Retinal pigment epithelial cell (primary cell): ENCODE data around the gene RBM22.
A peak's percentile ranks its signal among the peaks of the same experiment; 100 is the strongest.

Source experiments
- DNase-seq: peaks from one replicate; pipeline ENCODE4 v3.0.0-alpha.2; 2010; ENCODE audit warnings: low read depth
- H3K4me3 ChIP-seq: 2 replicates; pipeline ENCODE4 v1.5.1; 2011; ENCODE audit warnings: mild to moderate bottlenecking, low read length, control low read depth, moderate library complexity
- CTCF ChIP-seq: conservative IDR thresholded peaks from 2 replicates; pipeline ENCODE4 v1.5.1; 2011; ENCODE audit warnings: low read depth, low read length, control low read depth, inconsistent platforms

Gene RBM22

GRCh38 chr5:150647275-150648251 is 53.3 kb downstream of the RBM22 start:
- no peak overlapping the region for H3K4me3 ChIP-seq
- TF ChIP-seq CTCF, result peak; percentile 28
- no peak for DNase-seq

GRCh38 chr5:150645070-150645700 is 55.7 kb downstream of the RBM22 start:
- TF ChIP-seq CTCF, result no peak
- peak; percentile 96 for DNase-seq
- no peak overlapping the region for H3K4me3 ChIP-seq

- DNase-seq, result no peak
- H3K4me3 ChIP-seq, result no peak overlapping the region
- TF ChIP-seq CTCF, result no peak
Observed at GRCh38 chr5:150644514-150644913, 56.3 kb downstream of the RBM22 start.

- DNase-seq, result no peak
- H3K4me3 ChIP-seq, result no peak overlapping the region
- no peak for TF ChIP-seq CTCF
Observed at GRCh38 chr5:150644058-150644457, 56.8 kb downstream of the RBM22 start.

- peak overlapping the region; percentile 65 for H3K4me3 ChIP-seq
- DNase-seq, result no peak
- TF ChIP-seq CTCF, result no peak
Observed at GRCh38 chr5:150642991-150643710, 57.7 kb downstream of the RBM22 start.

GRCh38 chr5:150642567-150642927 is 58.3 kb downstream of the RBM22 start:
- peak; percentile 90 for DNase-seq
- H3K4me3 ChIP-seq, result peak overlapping the region; percentile 65
- TF ChIP-seq CTCF, result no peak
